NCI-H510A treated with DMSO at 0.1 percent for 48 hours (cell line): ENCODE data around the gene MICA.
"Not testable (repeated sequence)": the region's sequence is repeated elsewhere in the genome, so short reads cannot be mapped to it uniquely, and the experiment has no call there.

Experiments
- DNase-seq: peaks from one replicate; lab custom pipeline; 2025; lab: John Stamatoyannopoulos, UW

MICA gene

GRCh38 chr6:31414148-31414770, 10.9 kb downstream of the MICA start:
- DNase-seq: not testable (repeated sequence)

GRCh38 chr6:31414771-31415265, 11.4 kb downstream of the MICA start:
- no peak for DNase-seq

DNA sequence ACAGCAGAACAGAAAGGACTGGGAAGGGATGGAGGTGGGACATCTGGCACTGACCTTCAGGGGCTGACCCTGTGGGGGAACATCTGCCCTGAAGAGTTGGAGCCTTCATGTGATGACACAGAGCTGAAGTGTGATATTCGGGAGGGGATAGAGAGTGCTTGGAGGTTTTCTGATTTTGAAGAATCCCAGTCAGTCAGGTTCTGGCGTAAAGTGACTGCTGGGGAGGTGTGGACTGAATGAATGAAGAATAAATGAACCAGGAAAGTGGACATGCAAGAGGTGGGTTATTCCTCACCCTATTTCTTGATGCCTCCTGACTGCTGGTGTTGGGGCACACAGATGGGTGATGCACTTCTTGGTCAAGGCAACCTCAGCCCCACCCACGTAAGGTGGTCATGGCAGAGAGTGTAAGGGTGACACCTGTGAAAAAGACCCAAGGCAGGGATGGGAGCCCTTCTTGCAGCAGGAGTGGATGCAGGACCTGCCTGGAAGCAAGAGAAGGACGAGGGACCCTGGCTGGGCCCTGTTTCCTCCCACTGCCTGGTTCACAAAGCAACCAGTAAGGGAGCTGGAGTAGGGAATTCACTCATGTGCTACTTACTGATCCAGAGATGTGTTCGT, 13.1 kb downstream of the MICA start:
- DNase-seq: no peak

- DNase-seq: no peak
Observed at GRCh38 chr6:31418251-31418650, 14.9 kb downstream of the MICA start.

- DNase-seq: no peak
Observed at GRCh38 chr6:31419842-31420241, 16.4 kb downstream of the MICA start.

- no peak for DNase-seq
Observed at GRCh38 chr6:31420546-31420945, 17.2 kb downstream of the MICA start.

- DNase-seq: no peak
Observed at GRCh38 chr6:31422587-31422986, 19.2 kb downstream of the MICA start.

DNA sequence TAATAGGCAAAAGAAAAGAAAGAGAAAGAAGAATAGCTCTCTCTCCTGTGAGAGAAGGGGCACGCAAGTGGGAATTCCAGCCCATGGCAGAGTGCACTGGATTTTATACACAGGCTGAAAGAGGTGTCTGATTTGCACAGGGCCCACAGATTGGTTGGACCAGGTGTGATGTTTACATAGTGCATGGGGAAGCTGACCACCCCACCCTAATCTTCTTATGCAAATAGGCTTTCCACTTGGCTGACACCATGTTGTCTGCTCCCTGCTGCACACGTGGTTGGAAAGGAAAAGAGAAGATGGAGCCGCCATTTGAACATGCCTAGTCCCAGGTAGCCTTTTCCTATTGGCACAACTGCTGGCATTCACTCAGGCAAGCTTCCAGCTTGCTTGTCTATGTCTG, 20.2 kb downstream of the MICA start:
- no peak for DNase-seq

GRCh38 chr6:31426395-31427354, 23.3 kb downstream of the MICA start:
- no peak for DNase-seq

DNA sequence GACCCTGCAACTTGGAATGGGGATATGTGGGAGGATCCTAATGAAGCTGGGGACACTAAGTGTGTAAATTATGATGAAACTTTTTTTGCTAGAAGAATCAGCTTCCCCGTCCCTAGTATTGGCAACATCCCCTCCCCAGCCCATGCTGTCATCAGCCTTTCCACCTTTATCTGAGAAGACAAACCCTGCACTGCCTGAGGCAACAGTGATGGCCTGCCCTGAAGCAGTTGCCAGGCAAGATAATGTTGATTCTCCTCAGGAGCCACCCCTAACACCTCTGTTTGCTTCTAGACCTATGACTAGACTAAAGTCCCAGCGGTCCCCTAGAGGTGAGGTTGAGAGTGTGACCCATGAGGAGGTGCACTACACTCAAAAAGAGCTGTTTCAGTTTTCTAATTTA, 27.1 kb downstream of the MICA start:
- no peak for DNase-seq

DNA sequence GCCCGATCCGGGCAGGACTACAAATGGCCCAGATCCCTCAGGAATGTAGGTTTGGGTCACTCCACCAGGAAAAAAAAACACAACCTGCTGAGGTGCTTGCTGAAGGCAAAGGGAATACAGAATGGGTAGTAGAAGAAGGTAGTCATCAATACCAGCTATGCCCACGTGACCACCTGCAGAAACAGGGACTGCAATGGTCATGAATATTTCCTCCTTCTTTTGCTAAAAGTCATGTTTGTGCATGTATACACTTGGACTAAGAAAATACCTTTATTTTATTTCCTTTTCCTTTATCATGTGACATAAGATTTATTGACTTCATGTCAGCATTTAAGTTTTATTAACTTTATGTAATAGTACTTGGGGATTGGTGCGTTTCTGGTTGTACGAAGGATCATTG, 31.7 kb downstream of the MICA start:
- DNase-seq: not testable (repeated sequence)

DNA sequence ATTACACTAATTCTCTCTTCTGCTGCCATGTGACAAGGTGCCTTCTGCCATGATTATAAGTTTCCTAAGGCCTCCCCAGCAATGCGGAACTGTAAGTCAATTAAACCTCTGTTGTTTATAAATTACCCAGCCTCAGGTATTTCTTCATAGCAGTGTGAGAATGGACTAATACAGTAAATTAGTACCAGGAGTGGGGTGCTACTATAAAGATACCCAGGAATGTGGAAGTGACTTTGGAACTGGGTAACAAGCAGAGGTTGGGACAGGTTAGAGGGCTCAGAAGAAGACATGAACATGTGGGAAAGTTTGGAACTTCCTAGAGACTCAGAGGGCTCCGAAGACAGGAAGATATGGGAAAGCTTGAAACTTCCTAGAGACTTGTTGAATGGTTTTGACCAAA, 34.8 kb downstream of the MICA start:
- DNase-seq: no peak

DNA sequence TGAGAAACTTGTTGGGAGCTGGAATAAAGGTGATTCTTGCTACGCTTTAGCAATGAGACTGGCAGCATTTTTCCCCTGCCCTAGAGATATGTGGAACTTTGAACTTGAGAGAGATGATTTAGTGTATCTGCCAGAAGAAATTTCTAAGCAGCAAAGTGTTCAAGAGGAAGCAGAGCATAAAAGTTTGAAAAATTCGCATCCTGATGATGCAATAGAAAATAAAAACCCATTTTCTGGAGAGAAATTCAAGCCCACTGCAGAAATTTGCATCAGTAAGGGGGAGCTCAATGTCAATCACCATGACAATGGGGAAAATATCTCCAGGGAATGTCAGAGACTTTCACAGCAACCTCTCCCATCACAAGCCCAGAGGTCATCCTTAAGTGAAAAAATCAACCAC, 35.3 kb downstream of the MICA start:
- DNase-seq: no peak

DNA sequence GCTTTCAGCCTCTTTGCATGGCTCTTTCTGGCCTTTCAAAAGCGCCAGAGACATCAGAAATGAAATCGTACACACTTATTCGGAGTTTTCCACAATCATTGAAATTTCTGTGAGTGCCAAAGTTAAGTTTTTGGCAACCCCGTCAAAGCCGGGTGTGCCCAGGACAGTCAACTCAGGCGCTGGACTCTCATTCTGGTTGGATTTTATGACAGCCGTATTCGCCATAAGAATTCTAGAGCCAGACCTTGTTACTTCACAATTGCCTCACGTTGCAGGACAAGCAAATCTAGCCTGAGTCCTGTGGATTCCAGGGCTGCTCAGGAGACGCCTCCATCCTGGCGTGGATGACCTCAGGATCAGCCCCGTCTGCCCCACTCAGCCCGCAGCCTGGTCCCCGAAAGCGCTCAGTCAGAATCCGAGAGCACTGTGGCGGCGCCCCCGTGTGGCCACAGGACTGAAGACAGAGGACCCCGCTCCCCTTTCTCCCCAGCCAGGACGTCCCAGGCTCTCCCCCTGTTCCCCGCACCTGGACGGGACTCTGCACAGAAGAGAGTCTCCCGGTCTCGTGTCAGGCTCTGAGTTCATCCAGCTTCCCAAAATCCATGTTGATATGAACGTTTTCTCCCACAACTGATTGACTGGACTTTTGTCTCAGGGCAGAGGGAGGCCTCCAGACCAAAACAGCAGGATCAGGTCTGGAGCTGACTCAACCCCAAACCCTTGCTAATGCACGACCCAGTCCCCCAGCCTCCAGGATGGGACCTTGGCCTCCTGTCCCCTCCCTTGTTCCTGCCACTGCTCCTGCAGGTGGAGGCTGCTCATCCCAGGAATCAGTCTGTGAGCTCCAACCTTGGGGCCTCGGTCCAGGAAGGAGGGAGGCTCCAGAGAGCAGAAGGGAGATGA, 38.2 kb downstream of the MICA start:
- peak; percentile 2 for DNase-seq

DNA sequence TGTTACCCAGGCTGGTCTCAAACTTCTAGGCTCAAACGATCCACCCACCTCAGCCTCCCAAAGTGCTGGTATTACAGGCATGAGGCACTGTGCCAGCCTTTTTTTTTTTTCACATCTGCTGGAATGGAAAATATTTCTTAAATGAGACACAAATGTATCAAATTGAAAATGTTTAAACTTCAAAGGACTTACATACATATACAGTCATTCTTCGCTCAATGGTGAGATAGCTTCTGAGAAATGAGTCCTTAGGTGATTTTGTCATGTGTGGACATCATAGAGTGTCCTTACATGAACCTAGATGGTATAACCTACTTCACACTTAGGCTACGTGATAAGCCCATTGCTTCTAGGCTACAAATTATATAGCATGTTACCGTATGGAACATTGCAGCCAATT, 43.1 kb downstream of the MICA start:
- no peak for DNase-seq

DNA sequence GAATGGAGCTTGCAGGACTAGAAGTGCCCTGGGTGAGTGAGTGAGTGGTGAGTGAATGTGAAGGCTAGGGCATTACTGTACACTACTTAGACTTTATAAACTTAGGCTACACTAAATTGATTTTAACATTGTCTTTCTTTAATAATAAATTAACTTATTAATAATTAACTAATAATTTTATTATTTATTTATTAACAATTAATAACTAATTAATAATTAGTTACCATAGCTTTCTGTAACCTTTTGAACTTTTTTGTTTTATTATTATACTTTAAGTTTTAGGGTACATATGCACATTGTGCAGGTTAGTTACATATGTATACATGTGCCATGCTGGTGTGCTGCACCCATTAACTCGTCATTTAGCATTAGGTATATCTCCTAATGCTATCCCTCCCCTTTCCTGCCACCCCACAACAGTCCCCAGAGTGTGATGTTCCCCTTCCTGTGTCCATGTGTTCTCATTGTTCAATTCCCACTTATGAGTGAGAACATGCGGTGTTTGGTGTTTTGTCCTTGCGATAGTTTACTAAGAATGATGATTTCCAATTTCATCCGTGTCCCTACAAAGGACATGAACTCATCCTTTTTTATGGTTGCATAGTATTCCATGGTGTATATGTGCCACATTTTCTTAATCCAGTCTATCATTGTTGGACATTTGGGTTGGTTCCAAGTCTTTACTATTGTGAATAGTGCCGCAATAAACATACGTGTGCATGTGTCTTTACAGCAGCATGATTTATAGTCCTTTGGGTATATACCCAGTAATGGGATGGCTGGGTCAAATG, 43.8 kb downstream of the MICA start:
- not testable (repeated sequence) for DNase-seq

DNA sequence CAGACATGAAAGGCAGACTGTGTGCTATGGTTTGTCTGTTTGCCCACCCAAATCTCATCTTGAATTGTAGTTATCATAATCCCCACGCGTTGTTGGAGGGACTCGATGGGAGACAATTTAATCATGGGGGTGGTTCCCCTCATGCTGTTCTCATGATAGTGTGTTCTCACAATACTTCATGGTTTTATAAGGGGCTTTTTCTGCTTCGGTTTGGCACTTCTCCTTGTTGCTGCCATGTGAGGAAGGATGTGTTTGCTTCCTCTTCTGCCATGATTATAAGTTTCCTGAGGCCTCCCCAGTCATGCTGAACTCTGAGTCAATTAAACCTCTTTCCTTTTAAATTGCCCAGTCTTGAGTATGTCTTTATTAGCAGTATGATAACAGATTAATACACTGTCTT, 47.4 kb downstream of the MICA start:
- no peak for DNase-seq

DNA sequence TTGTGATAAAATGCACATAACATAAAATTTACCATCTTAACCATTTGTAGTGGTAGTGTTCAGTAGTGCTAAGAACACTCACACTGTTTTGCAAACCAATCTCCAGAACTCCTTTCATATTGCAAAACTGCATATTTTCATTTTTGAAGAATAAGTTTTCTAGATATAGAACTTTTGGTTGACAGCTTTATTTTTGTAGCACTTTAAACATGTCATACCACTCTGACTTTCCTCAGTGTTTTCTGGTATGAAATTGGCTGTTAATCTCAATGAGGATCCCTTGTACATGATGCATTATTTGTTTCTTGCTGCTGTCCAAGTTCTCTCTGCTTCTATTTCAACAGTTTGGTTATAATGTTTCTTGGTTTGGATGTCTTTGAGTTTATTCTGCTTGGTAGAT, 49.5 kb downstream of the MICA start:
- no peak for DNase-seq

DNA sequence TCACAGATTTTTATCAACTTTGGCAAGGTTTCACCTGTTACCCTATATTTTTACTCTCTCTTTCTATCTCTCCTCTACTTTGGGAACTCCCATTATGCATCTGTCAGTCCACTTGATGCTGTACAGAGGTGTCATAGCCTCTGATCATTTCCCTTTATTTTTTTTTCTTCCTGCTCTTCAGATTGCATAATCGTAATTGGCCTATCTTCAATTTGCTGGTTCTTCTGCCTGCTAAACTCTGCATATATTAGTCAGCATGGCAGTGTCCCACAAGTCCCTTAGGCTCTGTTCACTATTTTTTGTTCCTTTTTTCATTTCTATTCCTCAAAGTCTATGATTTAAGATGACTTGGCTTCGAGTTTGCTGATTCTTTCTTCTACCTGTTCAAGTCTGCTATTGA, 49.9 kb downstream of the MICA start:
- no peak for DNase-seq

DNA sequence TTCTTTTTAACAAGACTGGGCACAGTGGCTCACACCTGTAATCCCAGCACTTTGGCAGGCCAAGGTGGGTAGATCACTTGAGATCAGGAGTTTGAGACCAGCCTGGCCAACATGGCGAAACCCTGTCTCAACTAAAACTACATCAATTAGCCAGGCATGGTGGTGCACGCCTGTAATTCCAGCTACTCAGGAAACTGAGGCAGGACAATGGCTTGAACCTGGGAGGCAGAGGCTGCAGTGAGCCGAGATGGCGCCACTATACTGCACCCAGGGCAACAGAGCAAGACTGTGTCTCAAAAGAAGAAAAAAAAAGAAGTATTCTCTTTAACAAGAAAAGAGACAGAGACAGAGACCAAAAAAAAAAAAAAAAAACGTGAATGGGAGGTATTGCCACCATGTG, 56.5 kb downstream of the MICA start:
- not testable (repeated sequence) for DNase-seq
